Testis (tissue), 3 donors: Measurements from ENCODE around the gene STARD3. TPM values are rescaled to one million over a fixed set of nuclear protein-coding genes. Genes with fewer than 3 reads are reported as not detected.

Experiments used
- DNase-seq: peaks from one replicate; pipeline ENCODE4 v3.0.0-alpha.2; 2019
- H3K27ac ChIP-seq, 2 donors: fragments of 200-600 bp; sonication (generic); one replicate each; pipeline ENCODE4 v1.5.1; 2019
- H3K27me3 ChIP-seq: fragments of 200-600 bp; sonication (generic); one replicate; pipeline ENCODE4 v1.5.1; 2019
- H3K36me3 ChIP-seq: fragments of 200-600 bp; sonication (generic); one replicate; pipeline ENCODE4 v1.5.1; 2017; ENCODE audit warnings: low read depth; ENCODE audit errors: missing control alignments
- H3K4me1 ChIP-seq: fragments of 200-600 bp; sonication (generic); one replicate; pipeline ENCODE4 v1.5.1; 2019
- H3K4me3 ChIP-seq, 2 donors: fragments of 200-600 bp; sonication (generic); one replicate each; pipeline ENCODE4 v1.5.1; 2017 to 2019
- H3K9me3 ChIP-seq: fragments of 200-600 bp; sonication (generic); one replicate; pipeline ENCODE4 v1.5.1; 2017
- CTCF ChIP-seq, 3 experiments: fragments of 450-650 bp in 2 of 3; fragments of 200-600 bp in 1 of 3; sonication (generic) in 1 of 3; IDR thresholded peaks; one replicate each; pipeline ENCODE4 v1.5.1; 2016 to 2019; ENCODE audit warnings: antibody characterized with exemption in 3 of 3, mild to moderate bottlenecking in 2 of 3, moderate library complexity in 1 of 3
- POLR2A ChIP-seq: fragments of 450-650 bp; IDR thresholded peaks from one replicate; pipeline ENCODE4 v1.6.1; 2017; ENCODE audit warnings: antibody characterized with exemption, mild to moderate bottlenecking, moderate library complexity
- WGBS, 2 donors: methylation state at CpG; one replicate each; pipeline ENCODE4 v1.1.5; 2018; 5-methylcytosine and 5-hydroxymethylcytosine counted together
- intact Hi-C: fragments of 100-400 bp; cut with DNase I; formaldehyde crosslinking; loops from one replicate; pipeline ENCODE4 v1.15.1; 2023; ENCODE audit warnings: low total_unique reads
- polyA plus RNA-seq: library from polyadenylated mRNA; stranded (reverse); fragments of 350-450 nt; fragmentation: Illumina TruSeq; extraction: RNeasy Lipid Tissue Mini Kit (QIAGEN cat#74804); gene quantifications from one replicate; pipeline ENCODE4 v1.2.3, GENCODE V29; 2014; ENCODE audit warnings: low read depth, low replicate concordance; ENCODE audit not compliant: insufficient read depth
- total RNA-seq, 2 donors: library from RNA; depleted of rRNA; stranded (reverse); fragments of >200 nt; gene quantifications; one replicate each; pipeline ENCODE4 v1.2.3, GENCODE V29; 2016

The STARD3 gene
- total and polyA plus RNA-seq, 3 donors from 2014 or later = 102 to 352 (median 265) TPM

DNA sequence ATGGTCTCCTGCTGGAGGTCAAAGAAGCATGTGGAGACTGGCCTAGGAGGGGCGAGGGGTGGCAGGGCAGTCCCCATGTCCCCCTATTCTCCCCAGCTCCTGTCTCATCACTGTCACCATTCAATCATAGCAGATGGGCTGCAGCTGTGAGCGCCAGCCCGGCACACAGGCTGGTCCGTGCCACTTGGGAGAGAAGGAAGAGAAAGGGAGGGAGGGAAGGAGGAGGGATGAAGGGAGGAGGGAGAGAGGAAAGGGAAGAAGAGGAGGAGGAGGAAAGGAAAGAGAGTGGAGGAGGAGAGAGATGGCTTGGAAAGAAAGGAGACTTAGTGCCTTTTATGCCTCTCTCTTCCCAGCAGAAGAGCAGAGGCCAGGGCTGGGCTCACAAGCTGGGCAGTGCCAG is 41.6 kb upstream of the STARD3 start:
- Histone ChIP-seq H3K9me3 (no peaks in the 10 kb centered on the region), H3K36me3 (no peaks in the 10 kb centered on the region), H3K4me1 (peaks cover 4% of the 10 kb centered on the region), H3K4me3 (no peak overlapping the region), H3K27ac (no peak overlapping the region), H3K27me3 (no peaks in the 10 kb centered on the region)
- WGBS, 2 donors = 40 to 41% methylated on average over 4 of the region's 4 CpGs
- no peak for DNase-seq
- TF ChIP-seq CTCF (IDR thresholded peaks at IDR 0.05) (no peak), POLR2A (no peak)
- intact Hi-C loops = no loop called here

- intact Hi-C loops = no loop called here
- WGBS, 2 donors = 20 to 24% methylated on average over 11 of the region's 11 CpGs
- no peaks in the 10 kb centered on the region for H3K36me3 ChIP-seq
- H3K27ac ChIP-seq = no peak overlapping the region
- H3K27me3 ChIP-seq = no peaks in the 10 kb centered on the region
- TF ChIP-seq CTCF (IDR thresholded peaks at IDR 0.05) (no peak), POLR2A (no peak)
- H3K4me3 ChIP-seq = no peak overlapping the region
- peaks cover 4% of the 10 kb centered on the region for H3K4me1 ChIP-seq
- no peaks in the 10 kb centered on the region for H3K9me3 ChIP-seq
- DNase-seq = no peak
Measured at GRCh38 chr17:39595928-39596510, 40.9 kb upstream of the STARD3 start.

- intact Hi-C loops = no loop called here
- Histone ChIP-seq H3K27ac (no peak overlapping the region), H3K4me1 (peaks cover 4% of the 10 kb centered on the region), H3K4me3 (no peak overlapping the region), H3K9me3 (no peaks in the 10 kb centered on the region), H3K27me3 (no peaks in the 10 kb centered on the region), H3K36me3 (no peaks in the 10 kb centered on the region)
- TF ChIP-seq POLR2A (no peak), CTCF (IDR thresholded peaks at IDR 0.05) (no peak)
- DNase-seq = no peak
- WGBS, 2 donors = 1 to 4% methylated on average over 33 to 47 of the region's 47 CpGs
Measured at GRCh38 chr17:39596543-39597267, 40.2 kb upstream of the STARD3 start.

DNA sequence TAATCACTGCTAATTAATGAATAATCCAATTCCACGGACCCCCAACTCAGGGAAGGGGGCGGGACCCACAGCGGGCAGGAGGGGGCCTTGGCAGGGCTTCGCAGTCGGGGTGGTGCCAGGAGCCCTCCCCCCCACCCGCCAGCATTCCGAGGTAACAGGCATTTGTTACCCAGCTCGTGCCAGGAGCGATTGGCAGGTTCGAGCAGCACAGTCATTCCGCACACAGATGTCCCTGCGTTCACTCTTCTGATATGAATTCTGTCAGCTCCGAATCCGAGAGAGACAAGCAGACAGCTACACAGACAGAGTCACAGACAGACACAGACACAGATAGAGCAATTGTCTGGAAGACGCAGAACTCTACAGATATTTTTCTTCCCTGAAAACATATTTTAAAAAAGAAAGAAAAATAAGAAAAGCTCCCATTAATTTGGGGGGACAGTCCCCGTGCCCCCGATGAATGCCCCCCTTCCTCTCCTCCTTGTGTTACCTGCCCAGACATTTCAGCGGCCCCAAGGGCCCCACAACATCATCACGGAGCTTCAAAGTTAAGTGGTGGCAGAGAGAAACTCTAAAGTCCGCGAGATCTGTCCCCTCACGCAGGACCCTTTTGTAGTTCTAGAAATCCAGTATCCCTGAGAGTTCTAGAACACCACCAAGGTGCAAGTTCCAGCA is 39.4 kb upstream of the STARD3 start:
- H3K36me3 ChIP-seq = no peaks in the 10 kb centered on the region
- WGBS, 2 donors = 9 to 16% methylated on average over 17 to 22 of the region's 22 CpGs
- H3K9me3 ChIP-seq = no peaks in the 10 kb centered on the region
- TF ChIP-seq CTCF (IDR thresholded peaks at IDR 0.05) (no peak), POLR2A (no peak)
- intact Hi-C loops = no loop called here
- no peak for DNase-seq
- H3K4me3 ChIP-seq = no peak overlapping the region
- no peaks in the 10 kb centered on the region for H3K27me3 ChIP-seq
- H3K27ac ChIP-seq = no peak overlapping the region
- H3K4me1 ChIP-seq = peaks cover 4% of the 10 kb centered on the region
